Measurements from ENCODE around the gene FIGLA. TPM values are rescaled to one million over a fixed set of nuclear protein-coding genes. Genes with fewer than 3 reads are reported as not detected.

The FIGLA gene
- total and polyA plus RNA-seq, 4 experiments from 2014 or later = not detected

DNA sequence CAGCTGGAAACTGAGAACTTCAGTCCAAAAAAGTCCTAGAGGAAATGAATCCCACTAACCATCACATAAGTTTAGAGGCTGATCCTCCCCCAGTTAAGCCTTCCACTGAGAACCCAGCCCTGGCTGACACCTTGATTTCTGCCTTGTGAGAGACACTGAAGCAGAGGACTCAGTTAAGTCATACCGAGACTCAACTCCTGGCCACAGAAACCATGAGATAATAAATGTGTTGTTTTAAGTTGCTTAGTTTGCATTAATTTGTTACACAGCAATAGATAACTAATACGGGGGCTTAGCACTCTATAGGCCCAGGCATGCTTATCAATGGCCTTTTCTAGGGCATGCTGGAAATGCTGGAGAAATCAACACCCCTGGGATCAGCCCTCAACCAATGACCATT, 19.0 kb downstream of the FIGLA start:
- H3K36me3 ChIP-seq (ENCODE audit: insufficient read depth, low read length) = no peaks in the 10 kb centered on the region
- no peak overlapping the region for H3K27ac ChIP-seq (ENCODE audit: low read depth, low read length)
- peaks cover 15% of the 10 kb centered on the region for H3K4me1 ChIP-seq (ENCODE audit: insufficient read depth, low read length)
- H3K27me3 Mint-ChIP-seq = peaks cover 42 to 58% of the 10 kb centered on the region in 2 donors
- peaks cover 7 to 15% (median 12%) of the 10 kb centered on the region in 4 donors for H3K4me1 Mint-ChIP-seq
- intact Hi-C loops (cut with micrococcal nuclease) = no loop called here
- H3K9me3 ChIP-seq (ENCODE audit: control insufficient read depth in 1 of 2, low read length in 2 of 2) = no peaks in the 10 kb centered on the region
- no peak overlapping the region for H3K4me3 ChIP-seq (ENCODE audit: low read length in 2 of 2)
- CTCF ChIA-PET (ENCODE audit: partially characterized antibody) = no interaction called here
- H3K27me3 ChIP-seq (ENCODE audit: insufficient read depth, low read length) = peaks cover 30% of the 10 kb centered on the region
- H3K9me3 Mint-ChIP-seq = peaks cover 0 to 4% (median 0%) of the 10 kb centered on the region in 8 donors
- no peak for DNase-seq
- POLR2A ChIA-PET (ENCODE audit: partially characterized antibody) = no interaction called here
- H3K36me3 Mint-ChIP-seq = no peaks in the 10 kb centered on the region
- no peak overlapping the region for H3K4me3 Mint-ChIP-seq
- no peak overlapping the region for H3K27ac Mint-ChIP-seq

DNA sequence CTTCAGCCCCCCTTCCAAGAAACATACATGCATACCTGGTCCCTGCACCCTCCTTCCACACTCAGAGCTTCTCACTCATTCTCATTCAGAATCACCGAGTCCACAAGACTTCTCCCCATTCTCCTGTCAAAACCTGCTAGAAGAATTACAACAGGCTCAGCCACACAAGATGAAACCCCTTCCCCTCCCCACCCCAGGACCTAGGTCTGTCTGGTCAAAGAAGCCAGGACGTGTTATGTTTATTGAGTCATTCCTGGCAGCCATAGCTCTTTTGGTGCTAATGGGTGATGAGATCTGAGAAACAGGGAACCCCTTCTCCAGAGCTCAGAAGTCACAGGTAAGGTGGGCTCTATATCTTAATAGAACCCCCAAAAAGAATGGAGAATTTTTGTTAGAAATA, 21.0 kb downstream of the FIGLA start:
- Mint-ChIP-seq H3K4me3 (peak overlapping the region in 3 of 8 donors; percentile 26 to 87 (median 48)), H3K27me3 (peaks cover 47 to 66% of the 10 kb centered on the region in 2 donors), H3K27ac (no peak overlapping the region), H3K9me3 (peaks cover 0 to 4% (median 0%) of the 10 kb centered on the region in 8 donors), H3K36me3 (no peaks in the 10 kb centered on the region), H3K4me1 (peaks cover 8 to 17% (median 13%) of the 10 kb centered on the region in 4 donors)
- POLR2A ChIA-PET (ENCODE audit: partially characterized antibody) = no interaction called here
- H3K27ac ChIP-seq (ENCODE audit: low read depth, low read length) = no peak overlapping the region
- no peak overlapping the region for H3K4me3 ChIP-seq (ENCODE audit: low read length in 2 of 2)
- intact Hi-C loops (cut with micrococcal nuclease) = no loop called here
- H3K4me1 ChIP-seq (ENCODE audit: insufficient read depth, low read length) = peaks cover 17% of the 10 kb centered on the region
- no peaks in the 10 kb centered on the region for H3K9me3 ChIP-seq (ENCODE audit: control insufficient read depth in 1 of 2, low read length in 2 of 2)
- DNase-seq = no peak
- peaks cover 29% of the 10 kb centered on the region for H3K27me3 ChIP-seq (ENCODE audit: insufficient read depth, low read length)
- CTCF ChIA-PET (ENCODE audit: partially characterized antibody) = no interaction called here
- H3K36me3 ChIP-seq (ENCODE audit: insufficient read depth, low read length) = no peaks in the 10 kb centered on the region

DNA sequence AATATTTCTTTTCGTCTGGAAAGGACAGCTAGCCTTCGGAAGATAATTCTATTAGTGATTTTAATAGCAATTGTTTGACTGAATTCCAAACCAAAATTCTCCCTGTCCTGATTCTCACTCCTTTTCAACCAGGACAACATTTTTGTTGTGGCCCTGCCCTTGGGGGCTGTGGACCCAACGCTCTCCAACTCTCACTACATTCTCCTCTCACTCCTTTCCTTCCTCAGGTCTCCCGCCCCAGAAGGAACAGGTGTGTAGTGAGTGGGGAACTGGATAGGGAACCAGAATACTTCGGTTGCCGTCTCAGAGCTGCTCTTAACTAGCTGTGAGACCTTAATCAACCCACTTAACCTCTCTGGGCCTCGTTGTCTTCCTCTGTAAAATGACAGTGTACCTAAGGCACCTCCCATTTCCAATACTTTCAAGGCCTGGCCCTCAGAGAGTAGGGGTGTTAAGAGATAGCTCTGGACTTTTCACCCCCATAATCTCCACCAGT, 21.8 kb downstream of the FIGLA start:
- CTCF ChIA-PET (ENCODE audit: partially characterized antibody) = interaction anchor here (1.6 to 1.7 kb wide), 2 partner anchors 16 to 112 kb away, joined by 3 to 6 read pairs; no protein-coding TSS in a partner anchor
- peaks cover 17% of the 10 kb centered on the region for H3K4me1 ChIP-seq (ENCODE audit: insufficient read depth, low read length)
- peaks cover 29% of the 10 kb centered on the region for H3K27me3 ChIP-seq (ENCODE audit: insufficient read depth, low read length)
- Mint-ChIP-seq H3K27me3 (peaks cover 41 to 62% of the 10 kb centered on the region in 2 donors), H3K27ac (peak overlapping the region in 1 of 7 donors; percentile 59), H3K4me3 (peak overlapping the region; percentile 33 to 87 (median 60)), H3K9me3 (peaks cover 0 to 3% (median 0%) of the 10 kb centered on the region in 8 donors), H3K36me3 (no peaks in the 10 kb centered on the region), H3K4me1 (peaks cover 8 to 17% (median 13%) of the 10 kb centered on the region in 4 donors)
- intact Hi-C loops (cut with micrococcal nuclease) = no loop called here
- no peak for DNase-seq
- no peak overlapping the region for H3K4me3 ChIP-seq (ENCODE audit: low read length in 2 of 2)
- H3K27ac ChIP-seq (ENCODE audit: low read depth, low read length) = no peak overlapping the region
- POLR2A ChIA-PET (ENCODE audit: partially characterized antibody) = no interaction called here
- H3K36me3 ChIP-seq (ENCODE audit: insufficient read depth, low read length) = no peaks in the 10 kb centered on the region
- no peaks in the 10 kb centered on the region for H3K9me3 ChIP-seq (ENCODE audit: control insufficient read depth in 1 of 2, low read length in 2 of 2)

DNA sequence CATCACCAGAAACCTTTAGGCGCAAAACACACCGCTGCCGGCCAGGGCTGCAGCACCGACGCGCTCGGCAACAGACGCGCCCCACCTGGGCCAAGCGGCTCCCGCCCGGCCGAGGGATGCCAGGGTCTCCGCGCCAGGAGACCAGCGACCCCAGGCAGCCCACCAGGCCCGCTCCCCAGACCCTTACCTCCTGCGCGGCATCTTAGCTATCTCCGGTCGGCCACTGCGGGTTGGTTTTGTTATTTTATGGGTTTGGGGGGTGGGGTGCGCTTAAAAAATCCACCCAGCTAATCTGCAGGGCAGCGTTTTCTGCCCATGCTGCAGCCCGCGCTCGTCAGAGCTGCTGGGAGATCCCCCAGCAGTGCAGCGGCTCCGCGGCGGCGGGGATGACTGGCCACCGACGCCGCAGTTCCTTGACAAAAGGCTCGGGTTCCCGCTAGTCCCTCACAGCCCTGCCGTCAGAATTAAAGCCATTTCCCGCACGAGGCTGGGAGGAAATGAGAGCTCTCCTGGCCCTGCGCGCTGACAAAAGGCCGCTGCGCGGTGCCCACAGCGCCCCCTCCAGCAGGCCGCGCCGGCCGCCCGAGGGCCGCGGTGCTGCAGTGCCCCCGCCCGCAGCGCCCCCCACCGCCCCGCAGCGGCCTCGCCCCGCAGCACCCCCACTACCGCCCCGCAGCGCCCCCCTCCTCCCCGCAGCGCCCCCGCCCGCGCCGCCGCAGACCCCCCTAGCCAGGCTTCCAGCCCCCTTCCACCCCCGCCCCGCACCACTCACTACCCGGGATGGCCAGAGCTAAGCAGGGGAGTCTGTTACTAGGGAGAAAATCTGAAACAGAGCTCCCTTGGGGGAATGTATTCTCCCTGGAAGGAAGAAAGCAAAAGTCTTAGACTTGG, 22.5 kb downstream of the FIGLA start, which contains the start of gene ADD2:
TSS of gene ADD2 (minus strand) at position 502 of the 891 bp plus-strand sequence. CDS start 61,792 bp downstream, outside the sequence.
- intact Hi-C loops (cut with micrococcal nuclease) = no loop called here
- H3K27ac ChIP-seq (ENCODE audit: low read depth, low read length) = no peak within 1 kb of the TSS
- POLR2A ChIA-PET (ENCODE audit: partially characterized antibody) = no interaction called here
- Mint-ChIP-seq H3K27me3 (peaks cover 36 to 59% of the 10 kb centered on the region in 2 donors), H3K36me3 (no peaks in the 10 kb centered on the region), H3K4me3 (peak within 1 kb of the TSS; percentile 76 to 87 (median 82)), H3K27ac (peak within 1 kb of the TSS in 1 of 7 donors; percentile 59), H3K4me1 (peaks cover 8 to 17% (median 13%) of the 10 kb centered on the region in 4 donors), H3K9me3 (peaks cover 0 to under 1% (median 0%) of the 10 kb centered on the region in 8 donors)
- DNase-seq = peak in 2 of 5 donors; percentile 26 to 39
- H3K36me3 ChIP-seq (ENCODE audit: insufficient read depth, low read length) = no peaks in the 10 kb centered on the region
- peak within 1 kb of the TSS; percentile 32 to 36 for H3K4me3 ChIP-seq (ENCODE audit: low read length in 2 of 2)
- H3K27me3 ChIP-seq (ENCODE audit: insufficient read depth, low read length) = peaks cover 29% of the 10 kb centered on the region
- no peaks in the 10 kb centered on the region for H3K9me3 ChIP-seq (ENCODE audit: control insufficient read depth in 1 of 2, low read length in 2 of 2)
- CTCF ChIA-PET (ENCODE audit: partially characterized antibody) = interaction anchor here (1.6 to 1.7 kb wide), 2 partner anchors 17 to 111 kb away, joined by 3 to 6 read pairs; no protein-coding TSS in a partner anchor
- H3K4me1 ChIP-seq (ENCODE audit: insufficient read depth, low read length) = peaks cover 17% of the 10 kb centered on the region

DNA sequence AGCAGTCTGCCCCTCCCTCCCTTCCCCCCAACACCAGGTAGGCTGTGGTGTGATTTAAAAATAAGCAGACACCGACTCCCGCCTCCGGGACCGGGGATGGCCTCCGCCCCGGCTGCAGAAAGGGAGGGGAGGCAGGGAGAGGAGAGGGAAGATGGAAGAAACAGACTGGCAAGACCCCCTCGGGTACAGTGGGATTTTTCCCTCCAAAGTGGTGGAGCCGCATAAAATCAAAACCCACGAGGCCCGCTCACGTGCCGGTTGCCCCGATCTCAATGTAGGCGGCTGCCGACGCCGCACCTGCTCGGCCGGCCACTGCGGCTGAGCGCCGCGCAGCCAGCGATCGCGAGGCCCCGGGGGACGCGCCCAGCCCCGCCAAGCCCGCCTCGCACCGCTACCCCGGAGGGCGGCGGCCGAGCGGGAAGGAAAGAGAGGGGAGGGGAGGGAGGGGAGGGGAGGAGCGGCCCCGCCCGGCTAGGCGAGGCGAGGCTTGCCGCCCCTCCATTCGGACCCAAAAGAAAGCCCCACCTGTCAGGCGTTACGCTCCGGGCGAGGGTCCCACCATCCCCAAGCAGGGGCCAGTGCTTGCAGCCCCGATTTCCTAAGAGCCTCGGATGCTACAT, 23.3 kb downstream of the FIGLA start:
- Mint-ChIP-seq H3K4me3 (peak overlapping the region; percentile 52 to 83 (median 78)), H3K9me3 (no peaks in the 10 kb centered on the region), H3K27me3 (peaks cover 35 to 53% of the 10 kb centered on the region in 2 donors), H3K36me3 (no peaks in the 10 kb centered on the region), H3K27ac (no peak overlapping the region), H3K4me1 (peaks cover 8 to 17% (median 13%) of the 10 kb centered on the region in 4 donors)
- Histone ChIP-seq H3K27ac (ENCODE audit: low read depth, low read length) (no peak overlapping the region), H3K36me3 (ENCODE audit: insufficient read depth, low read length) (no peaks in the 10 kb centered on the region), H3K4me1 (ENCODE audit: insufficient read depth, low read length) (peaks cover 17% of the 10 kb centered on the region), H3K27me3 (ENCODE audit: insufficient read depth, low read length) (peaks cover 25% of the 10 kb centered on the region), H3K9me3 (ENCODE audit: control insufficient read depth in 1 of 2, low read length in 2 of 2) (no peaks in the 10 kb centered on the region), H3K4me3 (ENCODE audit: low read length in 2 of 2) (peak overlapping the region in 1 of 2 donors; percentile 32)
- DNase-seq = peak in 1 of 5 donors; percentile 4
- CTCF ChIA-PET (ENCODE audit: partially characterized antibody) = interaction anchor here (1.6 kb wide), 1 partner anchor 110 kb away, joined by 3 read pairs; no protein-coding TSS in a partner anchor
- POLR2A ChIA-PET (ENCODE audit: partially characterized antibody) = no interaction called here
- intact Hi-C loops (cut with micrococcal nuclease) = no loop called here

DNA sequence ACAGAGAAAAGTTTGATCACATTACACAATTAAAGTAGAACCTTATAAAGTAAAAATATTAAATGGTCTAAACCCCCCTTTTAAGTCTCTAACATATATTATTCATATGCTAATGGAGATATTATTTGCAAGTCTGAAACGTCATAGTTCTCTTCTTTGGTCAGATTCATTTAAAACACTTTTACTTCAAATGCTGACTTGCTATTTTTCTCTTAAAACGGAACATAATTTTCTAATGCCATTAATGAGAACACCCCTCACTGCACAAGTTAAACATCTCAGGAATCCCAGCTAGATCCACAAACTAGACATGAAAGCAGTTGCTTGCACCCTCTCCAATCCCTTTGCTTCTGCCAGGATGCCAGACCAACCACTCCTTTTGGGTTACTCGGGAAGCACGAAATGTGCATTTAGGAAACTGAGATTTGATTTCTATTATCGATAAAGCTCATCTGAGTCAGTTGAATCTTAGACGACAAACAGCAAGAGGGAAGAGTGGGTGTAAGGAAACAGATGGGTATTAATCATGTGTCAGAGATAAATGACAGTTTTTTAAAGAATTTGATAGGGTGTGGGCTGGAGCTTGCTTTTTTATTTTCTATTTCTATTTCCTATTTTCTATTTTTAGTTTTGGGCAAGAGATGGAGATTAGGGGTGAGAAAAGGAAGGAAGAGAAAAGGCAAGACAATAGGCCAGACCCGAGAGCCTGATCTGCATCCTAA, 23.9 kb downstream of the FIGLA start:
- CTCF ChIA-PET (ENCODE audit: partially characterized antibody) = interaction anchor here (0.6 kb wide), 1 partner anchor 1872 kb away, joined by 3 read pairs; no protein-coding TSS in a partner anchor
- Histone ChIP-seq H3K27ac (ENCODE audit: low read depth, low read length) (no peak overlapping the region), H3K36me3 (ENCODE audit: insufficient read depth, low read length) (no peaks in the 10 kb centered on the region), H3K4me3 (ENCODE audit: low read length in 2 of 2) (peak overlapping the region in 1 of 2 donors; percentile 32), H3K9me3 (ENCODE audit: control insufficient read depth in 1 of 2, low read length in 2 of 2) (no peaks in the 10 kb centered on the region), H3K4me1 (ENCODE audit: insufficient read depth, low read length) (peaks cover 17% of the 10 kb centered on the region), H3K27me3 (ENCODE audit: insufficient read depth, low read length) (peaks cover 25% of the 10 kb centered on the region)
- DNase-seq = no peak
- Mint-ChIP-seq H3K27me3 (peaks cover 38 to 52% of the 10 kb centered on the region in 2 donors), H3K4me3 (peak overlapping the region; percentile 26 to 83 (median 78)), H3K36me3 (no peaks in the 10 kb centered on the region), H3K4me1 (peaks cover 8 to 17% (median 13%) of the 10 kb centered on the region in 4 donors), H3K9me3 (no peaks in the 10 kb centered on the region), H3K27ac (no peak overlapping the region)
- intact Hi-C loops (cut with micrococcal nuclease) = no loop called here
- POLR2A ChIA-PET (ENCODE audit: partially characterized antibody) = no interaction called here

All from CD4-positive, alpha-beta memory T cell (primary cell).